Breast epithelium (tissue), 3 donors: ENCODE measurements around the gene CYP46A1.

Experiments
- POLR2A ChIP-seq: fragments of 450-650 bp; IDR thresholded peaks from one replicate; pipeline ENCODE4 v1.6.1; 2016; ENCODE audit warnings: antibody characterized with exemption, mild to moderate bottlenecking, moderate library complexity
- POLR2AphosphoS5 ChIP-seq, 3 donors: sonication (generic); formaldehyde crosslinking; IDR thresholded peaks; one replicate each; pipeline ENCODE4 v1.6.1; 2017; ENCODE audit warnings: antibody characterized with exemption in 3 of 3
- TF ChIP-seq, protein P1 (sequence below), 3 donors: fragments of 450-650 bp; IDR thresholded peaks; one replicate each; pipeline ENCODE4 v1.5.1; 2016 to 2017; ENCODE audit warnings: antibody characterized with exemption in 3 of 3, mild to moderate bottlenecking in 3 of 3, moderate library complexity in 3 of 3

DNA sequence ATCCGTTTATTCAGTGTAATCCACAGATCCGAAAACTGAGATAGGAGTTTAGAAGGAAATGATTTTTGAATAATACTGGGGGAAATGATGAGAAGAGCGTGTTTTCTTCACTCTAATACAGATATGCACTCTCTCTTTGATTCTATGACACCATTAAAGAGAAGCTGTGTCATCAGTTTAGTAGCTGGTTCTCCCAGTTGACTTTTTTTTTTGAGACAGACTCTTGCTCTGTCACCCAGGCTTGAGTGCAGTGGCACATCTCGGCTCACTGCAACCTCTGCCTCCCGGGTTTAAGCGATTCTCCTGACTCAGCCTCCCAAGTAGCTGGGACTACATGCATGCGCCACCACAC, 60.8 kb downstream of the CYP46A1 start:
- TF ChIP-seq, protein P1, sequence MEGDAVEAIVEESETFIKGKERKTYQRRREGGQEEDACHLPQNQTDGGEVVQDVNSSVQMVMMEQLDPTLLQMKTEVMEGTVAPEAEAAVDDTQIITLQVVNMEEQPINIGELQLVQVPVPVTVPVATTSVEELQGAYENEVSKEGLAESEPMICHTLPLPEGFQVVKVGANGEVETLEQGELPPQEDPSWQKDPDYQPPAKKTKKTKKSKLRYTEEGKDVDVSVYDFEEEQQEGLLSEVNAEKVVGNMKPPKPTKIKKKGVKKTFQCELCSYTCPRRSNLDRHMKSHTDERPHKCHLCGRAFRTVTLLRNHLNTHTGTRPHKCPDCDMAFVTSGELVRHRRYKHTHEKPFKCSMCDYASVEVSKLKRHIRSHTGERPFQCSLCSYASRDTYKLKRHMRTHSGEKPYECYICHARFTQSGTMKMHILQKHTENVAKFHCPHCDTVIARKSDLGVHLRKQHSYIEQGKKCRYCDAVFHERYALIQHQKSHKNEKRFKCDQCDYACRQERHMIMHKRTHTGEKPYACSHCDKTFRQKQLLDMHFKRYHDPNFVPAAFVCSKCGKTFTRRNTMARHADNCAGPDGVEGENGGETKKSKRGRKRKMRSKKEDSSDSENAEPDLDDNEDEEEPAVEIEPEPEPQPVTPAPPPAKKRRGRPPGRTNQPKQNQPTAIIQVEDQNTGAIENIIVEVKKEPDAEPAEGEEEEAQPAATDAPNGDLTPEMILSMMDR (IDR thresholded peaks at IDR 0.05), result no peak
- TF ChIP-seq POLR2AphosphoS5 (IDR thresholded peaks at IDR 0.05) (no peak), POLR2A (no peak)
